ENCODE measurements around the gene TXNDC5. TPM values are rescaled to one million over a fixed set of nuclear protein-coding genes. Genes with fewer than 3 reads are reported as not detected.

The TXNDC5 gene
- total RNA-seq, 2 donors from 2014 or later: 123 to 128 TPM

DNA sequence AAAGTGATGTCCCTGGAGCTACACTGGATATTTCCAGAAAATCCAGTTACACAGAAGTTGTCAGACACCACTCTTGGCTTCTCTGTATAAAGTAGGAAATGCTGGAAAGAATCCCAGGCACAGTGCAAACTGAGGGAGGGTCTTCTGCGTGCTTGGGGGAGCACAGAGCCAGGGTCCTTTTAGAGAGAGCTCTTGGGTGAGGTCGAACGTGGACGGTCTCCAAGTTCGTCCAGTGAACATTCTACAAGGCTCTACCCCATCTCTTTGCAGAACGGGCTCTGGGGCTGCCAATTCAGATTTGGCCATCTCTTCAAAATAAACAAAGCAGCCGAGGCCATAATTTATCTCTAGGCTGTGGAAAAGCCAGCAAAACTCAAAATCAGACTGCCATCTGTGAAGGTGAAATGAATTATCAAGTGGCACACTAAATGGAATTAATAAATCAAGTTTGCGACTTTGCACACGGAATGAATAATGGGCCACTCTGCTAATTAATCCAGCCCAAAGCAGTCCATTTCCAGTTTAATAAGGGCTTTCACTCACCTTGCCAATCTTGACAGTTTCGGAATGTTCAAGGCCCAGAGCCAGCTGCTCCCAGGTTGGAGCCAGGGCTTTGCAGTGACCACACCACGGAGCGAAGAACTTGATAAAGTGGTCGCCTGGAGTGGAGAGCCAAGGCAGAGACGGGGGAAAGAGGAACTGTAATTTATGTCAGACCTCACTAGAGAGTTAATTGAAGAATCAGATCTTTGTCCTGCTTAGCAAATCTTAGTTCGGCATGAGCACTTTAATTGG, 19.3 kb downstream of the TXNDC5 start:
- DNase-seq (ENCODE audit: low spot score): no peak
- no peak overlapping the region for H3K4me3 ChIP-seq
- peaks cover 2 to 12% of the 10 kb centered on the region in 2 donors for H3K36me3 ChIP-seq
- no peaks in the 10 kb centered on the region for H3K27me3 ChIP-seq (replicated peaks; ENCODE audit: insufficient read depth)
- no peaks in the 10 kb centered on the region for H3K9me3 ChIP-seq
- no peak overlapping the region for H3K27ac ChIP-seq
- no peak for TF ChIP-seq POLR2AphosphoS5 (IDR thresholded peaks at IDR 0.05)
- no peak for TF ChIP-seq POLR2A (IDR thresholded peaks at IDR 0.05)
- TF ChIP-seq, protein P1, sequence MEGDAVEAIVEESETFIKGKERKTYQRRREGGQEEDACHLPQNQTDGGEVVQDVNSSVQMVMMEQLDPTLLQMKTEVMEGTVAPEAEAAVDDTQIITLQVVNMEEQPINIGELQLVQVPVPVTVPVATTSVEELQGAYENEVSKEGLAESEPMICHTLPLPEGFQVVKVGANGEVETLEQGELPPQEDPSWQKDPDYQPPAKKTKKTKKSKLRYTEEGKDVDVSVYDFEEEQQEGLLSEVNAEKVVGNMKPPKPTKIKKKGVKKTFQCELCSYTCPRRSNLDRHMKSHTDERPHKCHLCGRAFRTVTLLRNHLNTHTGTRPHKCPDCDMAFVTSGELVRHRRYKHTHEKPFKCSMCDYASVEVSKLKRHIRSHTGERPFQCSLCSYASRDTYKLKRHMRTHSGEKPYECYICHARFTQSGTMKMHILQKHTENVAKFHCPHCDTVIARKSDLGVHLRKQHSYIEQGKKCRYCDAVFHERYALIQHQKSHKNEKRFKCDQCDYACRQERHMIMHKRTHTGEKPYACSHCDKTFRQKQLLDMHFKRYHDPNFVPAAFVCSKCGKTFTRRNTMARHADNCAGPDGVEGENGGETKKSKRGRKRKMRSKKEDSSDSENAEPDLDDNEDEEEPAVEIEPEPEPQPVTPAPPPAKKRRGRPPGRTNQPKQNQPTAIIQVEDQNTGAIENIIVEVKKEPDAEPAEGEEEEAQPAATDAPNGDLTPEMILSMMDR (IDR thresholded peaks at IDR 0.05): no peak
- no peaks in the 10 kb centered on the region for H3K4me1 ChIP-seq (replicated peaks)
- intact Hi-C loops (cut with DNase I): no loop called here
- whole genome bisulfite sequencing: 73% methylated on average over 15 of the region's 15 CpGs

DNA sequence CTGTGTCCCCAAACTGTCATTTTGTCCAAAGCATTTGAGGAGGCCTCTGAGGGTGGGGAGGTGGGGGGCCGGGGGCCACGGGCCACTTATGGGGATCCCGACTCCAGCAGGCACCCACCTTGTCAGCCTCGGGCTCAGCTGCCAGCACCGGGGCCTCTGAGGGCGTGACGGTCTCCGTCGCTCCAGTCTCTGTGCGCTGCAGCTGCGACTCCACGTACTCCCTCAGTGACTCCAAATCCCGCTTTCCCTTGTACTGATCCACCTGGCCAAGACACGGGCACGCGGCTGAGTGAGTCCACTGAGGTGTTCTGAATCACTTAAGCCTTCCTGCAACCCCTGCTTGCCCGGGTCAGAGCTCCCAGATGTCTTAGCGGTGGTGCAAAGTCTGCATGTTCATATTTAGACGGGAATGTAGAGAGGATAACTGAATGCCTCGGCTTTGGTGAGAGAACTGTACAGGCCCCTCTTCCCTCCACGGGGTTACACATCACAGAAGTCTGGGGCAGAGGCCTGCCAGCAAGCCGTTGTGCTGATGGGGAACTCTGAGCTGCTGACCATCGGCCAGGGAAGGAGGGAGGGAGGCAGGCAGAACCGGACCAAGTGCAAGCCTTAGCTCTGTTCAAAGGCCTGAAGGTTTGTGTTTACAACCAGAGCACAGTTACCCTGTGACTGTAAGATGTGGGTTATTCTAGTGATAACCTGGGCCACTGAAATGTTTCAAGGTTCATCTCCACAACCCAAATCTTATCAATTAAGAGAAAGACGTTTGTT, 21.8 kb downstream of the TXNDC5 start:
- H3K4me3 ChIP-seq: no peak overlapping the region
- intact Hi-C loops (cut with DNase I): no loop called here
- no peaks in the 10 kb centered on the region for H3K4me1 ChIP-seq (replicated peaks)
- peaks cover 4 to 19% of the 10 kb centered on the region in 2 donors for H3K36me3 ChIP-seq
- H3K27me3 ChIP-seq (replicated peaks; ENCODE audit: insufficient read depth): no peaks in the 10 kb centered on the region
- WGBS: 92% methylated on average over 25 of the region's 25 CpGs
- no peak overlapping the region for H3K27ac ChIP-seq
- DNase-seq (ENCODE audit: low spot score): no peak
- TF ChIP-seq POLR2A (IDR thresholded peaks at IDR 0.05): no peak
- TF ChIP-seq, protein P1 (IDR thresholded peaks at IDR 0.05): no peak
- no peak for TF ChIP-seq POLR2AphosphoS5 (IDR thresholded peaks at IDR 0.05)
- H3K9me3 ChIP-seq: no peaks in the 10 kb centered on the region

DNA sequence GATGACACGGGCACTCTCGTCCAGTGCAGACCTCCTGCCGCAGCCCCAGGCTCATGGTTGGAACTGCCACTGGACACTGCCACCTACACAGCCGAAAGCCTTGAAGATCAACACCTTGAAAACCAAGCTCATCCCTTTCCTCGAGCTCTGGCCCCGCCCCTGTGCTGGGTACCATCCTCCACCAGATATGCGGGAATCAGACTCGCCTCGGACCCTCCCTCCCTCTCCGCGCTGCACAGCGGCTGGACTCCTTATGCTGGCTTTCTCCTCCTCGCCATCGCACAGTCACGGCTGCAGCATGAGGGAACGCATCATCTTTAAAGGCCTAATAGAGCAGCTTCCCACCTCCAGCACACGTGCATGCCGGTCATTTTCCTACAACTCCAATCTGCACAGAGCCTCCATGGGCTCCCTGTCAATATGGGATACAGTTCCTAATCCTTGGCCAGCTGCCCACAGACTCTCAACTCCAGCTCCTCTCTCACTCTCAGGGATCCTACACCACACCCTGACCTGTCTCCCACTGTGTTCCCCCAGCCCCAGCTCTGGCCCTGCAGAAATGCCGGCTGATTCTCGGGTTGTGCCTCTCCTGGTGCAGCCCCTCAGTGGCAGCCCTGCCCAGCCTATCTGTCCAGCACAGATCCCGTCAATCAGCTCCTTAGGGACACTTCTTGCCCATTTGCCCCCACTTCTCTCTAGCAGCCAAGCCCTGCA, 23.2 kb downstream of the TXNDC5 start:
- Histone ChIP-seq H3K9me3 (no peaks in the 10 kb centered on the region), H3K36me3 (peaks cover 17 to 19% of the 10 kb centered on the region in 2 donors), H3K4me1 (replicated peaks) (no peaks in the 10 kb centered on the region), H3K27ac (no peak overlapping the region), H3K27me3 (replicated peaks; ENCODE audit: insufficient read depth) (no peaks in the 10 kb centered on the region), H3K4me3 (no peak overlapping the region)
- WGBS: 98% methylated on average over 21 of the region's 21 CpGs
- no peak for TF ChIP-seq POLR2AphosphoS5 (IDR thresholded peaks at IDR 0.05)
- TF ChIP-seq, protein P1 (IDR thresholded peaks at IDR 0.05): no peak
- intact Hi-C loops (cut with DNase I): no loop called here
- DNase-seq (ENCODE audit: low spot score): no peak

DNA sequence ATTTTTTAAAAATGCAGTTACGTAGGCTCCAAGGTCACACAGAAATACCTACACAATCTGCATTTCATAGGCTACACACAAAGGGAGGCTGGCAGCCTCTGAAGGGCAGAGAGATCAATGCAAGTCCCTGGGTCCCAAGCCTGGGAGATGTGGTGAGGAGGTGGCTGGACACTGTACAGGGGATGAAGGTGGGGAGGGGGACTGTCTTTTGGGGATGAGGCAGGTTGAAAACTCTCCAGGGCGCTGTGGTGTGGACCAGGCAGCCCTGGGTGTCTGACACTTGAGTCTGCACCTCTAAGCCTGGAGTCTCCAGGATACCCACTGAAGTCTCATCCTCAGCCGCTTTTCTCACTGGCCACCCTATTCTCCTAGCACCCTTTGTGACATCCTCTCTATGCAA, 24.5 kb downstream of the TXNDC5 start:
- no peaks in the 10 kb centered on the region for H3K27me3 ChIP-seq (replicated peaks; ENCODE audit: insufficient read depth)
- no peak overlapping the region for H3K27ac ChIP-seq
- no peaks in the 10 kb centered on the region for H3K4me1 ChIP-seq (replicated peaks)
- no peak overlapping the region for H3K4me3 ChIP-seq
- WGBS: 100% methylated on average over 3 of the region's 3 CpGs
- peaks cover 17 to 20% of the 10 kb centered on the region in 2 donors for H3K36me3 ChIP-seq
- no peak for DNase-seq (ENCODE audit: low spot score)
- TF ChIP-seq POLR2AphosphoS5 (IDR thresholded peaks at IDR 0.05): no peak
- TF ChIP-seq POLR2A (IDR thresholded peaks at IDR 0.05): no peak
- TF ChIP-seq, protein P1 (IDR thresholded peaks at IDR 0.05): no peak
- intact Hi-C loops (cut with DNase I): no loop called here
- H3K9me3 ChIP-seq: no peaks in the 10 kb centered on the region

Data from prostate gland (tissue), 2 donors.